Activated gamma-delta T cell (primary cell): ENCODE data around the gene ICAM4.
"Not testable (repeated sequence)": the region's sequence is repeated elsewhere in the genome, so short reads cannot be mapped to it uniquely, and the experiment has no call there.

Experiments
- DNase-seq: peaks from one replicate; lab custom pipeline; 2025; lab: John Stamatoyannopoulos, UW
- total RNA-seq, 2 donors: gene quantifications; one replicate each; lab custom pipeline; 2026; lab: John Stamatoyannopoulos, UW

The ICAM4 gene
- total RNA-seq: 0.72 to 2.0 reads per million in 2 donors

- no peak for DNase-seq
Observed at GRCh38 chr19:10286803-10287737, at the start of gene ICAM4. TSS of gene ICAM4 (plus strand) at chr19:10286955. CDS start at chr19:10287013, 58 bp downstream.

GRCh38 chr19:10237702-10238101 is 49.1 kb upstream of the ICAM4 start:
- no peak for DNase-seq

GRCh38 chr19:10238172-10238783 is 48.5 kb upstream of the ICAM4 start:
- no peak for DNase-seq

- DNase-seq: not testable (repeated sequence)
Observed at GRCh38 chr19:10241826-10242449, 44.8 kb upstream of the ICAM4 start.

GRCh38 chr19:10243606-10244005 is 43.1 kb upstream of the ICAM4 start:
- DNase-seq: no peak

GRCh38 chr19:10245189-10245939 is 41.4 kb upstream of the ICAM4 start:
- DNase-seq: no peak

GRCh38 chr19:10246511-10246910 is 40.2 kb upstream of the ICAM4 start:
- no peak for DNase-seq

- DNase-seq: peak; percentile 80
Observed at GRCh38 chr19:10251792-10252694, 34.7 kb upstream of the ICAM4 start, which contains the start of gene MRPL4. TSS of gene MRPL4 (plus strand) at chr19:10252214. CDS start at chr19:10252254, 40 bp downstream.

GRCh38 chr19:10252707-10253106 is 34.0 kb upstream of the ICAM4 start:
- DNase-seq: no peak

GRCh38 chr19:10254244-10254643 is 32.5 kb upstream of the ICAM4 start:
- DNase-seq: no peak

- DNase-seq: no peak
Observed at GRCh38 chr19:10255358-10255757, 31.4 kb upstream of the ICAM4 start.

- no peak for DNase-seq
Observed at GRCh38 chr19:10256551-10256950, 30.2 kb upstream of the ICAM4 start.

- no peak for DNase-seq
Observed at GRCh38 chr19:10256970-10257615, 29.7 kb upstream of the ICAM4 start.

GRCh38 chr19:10258080-10258710 is 28.6 kb upstream of the ICAM4 start:
- DNase-seq: no peak

- DNase-seq: no peak
Observed at GRCh38 chr19:10259162-10259905, 27.4 kb upstream of the ICAM4 start.

- no peak for DNase-seq
Observed at GRCh38 chr19:10260141-10260584, 26.6 kb upstream of the ICAM4 start.

GRCh38 chr19:10262771-10263170 is 24.0 kb upstream of the ICAM4 start:
- DNase-seq: no peak

GRCh38 chr19:10266706-10267105 is 20.0 kb upstream of the ICAM4 start:
- DNase-seq: no peak

- no peak for DNase-seq
Observed at GRCh38 chr19:10268071-10268470, 18.7 kb upstream of the ICAM4 start.
